ENCODE data around the gene KRT20.
A peak's percentile ranks its signal among the peaks of the same experiment; 100 is the strongest.
"Not testable (repeated sequence)": the region's sequence is repeated elsewhere in the genome, so short reads cannot be mapped to it uniquely, and the experiment has no call there.

The KRT20 gene, protein sequence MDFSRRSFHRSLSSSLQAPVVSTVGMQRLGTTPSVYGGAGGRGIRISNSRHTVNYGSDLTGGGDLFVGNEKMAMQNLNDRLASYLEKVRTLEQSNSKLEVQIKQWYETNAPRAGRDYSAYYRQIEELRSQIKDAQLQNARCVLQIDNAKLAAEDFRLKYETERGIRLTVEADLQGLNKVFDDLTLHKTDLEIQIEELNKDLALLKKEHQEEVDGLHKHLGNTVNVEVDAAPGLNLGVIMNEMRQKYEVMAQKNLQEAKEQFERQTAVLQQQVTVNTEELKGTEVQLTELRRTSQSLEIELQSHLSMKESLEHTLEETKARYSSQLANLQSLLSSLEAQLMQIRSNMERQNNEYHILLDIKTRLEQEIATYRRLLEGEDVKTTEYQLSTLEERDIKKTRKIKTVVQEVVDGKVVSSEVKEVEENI

DNA sequence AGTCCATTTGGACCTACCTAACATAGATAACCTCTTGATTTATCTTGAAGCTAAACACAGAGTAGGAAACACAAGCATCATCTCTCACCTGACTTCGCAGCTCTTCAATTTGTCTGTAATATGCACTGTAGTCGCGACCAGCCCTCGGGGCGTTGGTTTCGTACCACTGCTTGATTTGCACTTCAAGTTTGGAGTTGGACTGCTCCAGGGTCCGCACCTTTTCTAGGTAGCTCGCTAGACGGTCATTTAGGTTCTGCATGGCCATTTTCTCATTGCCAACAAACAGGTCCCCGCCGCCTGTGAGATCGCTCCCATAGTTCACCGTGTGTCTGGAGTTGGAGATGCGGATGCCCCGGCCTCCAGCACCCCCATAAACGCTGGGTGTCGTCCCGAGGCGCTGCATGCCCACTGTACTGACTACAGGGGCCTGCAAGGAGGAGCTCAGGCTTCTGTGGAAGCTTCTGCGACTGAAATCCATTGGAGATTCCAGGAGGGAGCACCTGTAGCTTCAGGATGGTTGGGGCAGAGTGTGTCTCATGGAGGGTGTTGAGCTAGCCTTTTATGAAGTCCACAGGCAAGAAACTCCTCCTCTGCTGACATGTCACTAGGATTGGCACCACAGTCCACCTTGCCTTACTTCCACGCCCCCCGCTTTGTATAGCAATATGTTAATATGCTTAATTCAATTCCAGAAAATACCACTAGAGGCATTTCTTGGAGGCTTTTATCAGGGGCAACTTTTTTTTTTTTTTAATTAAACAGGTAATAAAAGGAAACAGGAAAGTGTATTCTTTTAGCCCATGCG is at the start of gene KRT20:
TSS of gene KRT20 (minus strand) at position 535 of the 805 bp plus-strand sequence. CDS start at position 478, 57 bp downstream.
- DNase-seq: no peak

DNA sequence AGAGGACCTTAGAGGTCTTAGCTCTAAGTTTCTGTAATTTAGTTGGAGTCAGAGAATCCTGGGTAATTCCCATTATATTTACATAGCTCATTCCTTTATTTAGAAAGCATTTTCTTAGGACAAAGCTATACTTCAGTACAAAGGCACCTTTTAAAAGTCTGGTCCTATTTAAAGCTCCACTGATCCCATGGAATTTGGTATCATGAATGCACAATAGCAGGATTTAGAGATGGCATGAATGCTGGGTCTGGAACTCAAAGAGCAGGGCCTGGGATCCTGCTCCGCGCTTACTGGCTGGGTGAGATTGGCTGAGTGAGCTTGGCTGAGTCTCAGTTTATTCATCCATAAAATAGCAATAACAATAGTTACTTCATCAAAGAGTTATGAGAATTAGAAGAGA is 47.6 kb upstream of the KRT20 start:
- DNase-seq: no peak

DNA sequence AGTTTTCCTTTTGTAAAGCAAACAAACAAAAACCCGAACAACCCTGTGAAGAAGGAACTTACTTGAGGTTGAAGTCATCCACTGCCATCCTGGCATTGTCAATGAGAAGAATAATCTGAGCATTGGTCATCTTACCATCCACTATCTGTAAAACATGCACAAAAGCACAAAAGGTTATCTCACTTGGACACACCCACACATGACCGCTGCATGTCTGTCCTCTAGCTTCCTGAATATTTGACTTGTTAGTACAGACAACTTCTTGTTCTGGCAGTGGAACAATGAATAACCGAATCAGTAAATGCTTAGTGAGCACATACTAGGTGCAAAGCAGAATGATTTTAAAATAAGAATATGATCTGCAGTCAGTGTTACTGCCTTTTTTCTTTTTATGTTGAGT is 46.3 kb upstream of the KRT20 start:
- no peak for DNase-seq

DNA sequence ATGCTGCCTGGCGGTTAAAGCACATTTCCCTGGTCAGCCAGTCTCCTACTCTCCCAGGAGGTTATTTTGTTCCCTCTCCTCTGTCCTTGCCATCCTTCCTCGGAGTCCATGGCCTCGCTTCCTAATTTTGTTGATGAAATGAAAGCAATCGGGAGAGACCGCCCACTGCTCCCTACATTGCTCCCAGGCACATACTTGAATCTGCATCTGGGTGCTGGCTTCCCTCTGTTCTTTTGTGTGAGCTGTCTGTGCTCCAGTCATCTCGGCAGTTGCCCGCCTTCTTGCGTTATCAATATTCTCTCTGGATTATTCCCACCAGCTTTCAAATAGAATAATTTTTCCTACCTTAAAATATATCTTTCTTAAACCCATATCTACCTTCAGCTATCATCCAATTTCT is 41.3 kb upstream of the KRT20 start:
- DNase-seq: no peak

DNA sequence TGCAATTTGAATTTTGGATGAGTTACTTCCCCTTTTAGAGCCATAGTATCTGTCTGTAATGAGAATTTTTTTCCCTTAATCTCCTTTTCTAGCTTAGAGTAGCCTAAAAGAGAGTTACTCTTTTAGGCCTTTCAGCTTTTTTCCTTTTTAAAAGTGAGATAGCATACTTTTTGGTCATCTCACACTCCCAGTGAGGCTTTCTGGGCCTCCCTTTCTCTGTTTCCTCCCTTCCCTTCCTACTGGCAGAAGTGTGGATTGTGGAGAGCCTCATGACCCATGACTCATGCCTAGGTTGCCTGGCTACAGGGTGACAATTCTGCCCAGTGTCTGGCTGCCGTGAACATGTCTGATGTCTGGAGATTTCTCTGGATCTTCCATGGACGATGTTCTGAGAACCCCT is 37.2 kb upstream of the KRT20 start:
- no peak for DNase-seq

DNA sequence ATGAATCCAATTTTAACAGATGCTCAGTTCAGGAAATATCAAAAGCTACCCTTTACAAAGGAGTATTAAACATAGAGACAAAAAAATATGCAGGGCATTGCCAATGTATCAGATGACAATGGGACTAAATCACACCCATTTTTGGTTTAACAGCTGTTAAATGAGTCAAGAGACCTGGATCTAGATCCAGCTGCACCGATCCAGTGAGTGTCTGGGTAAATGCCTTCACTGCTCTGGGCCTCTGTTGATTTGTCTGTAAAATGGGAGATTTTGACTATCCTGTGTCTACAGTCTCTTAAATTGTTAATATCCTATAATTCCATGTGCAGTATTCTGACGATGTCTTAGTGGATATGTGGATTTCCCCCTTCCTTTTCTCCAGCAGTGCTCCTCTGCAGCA is 36.0 kb upstream of the KRT20 start:
- DNase-seq: no peak

DNA sequence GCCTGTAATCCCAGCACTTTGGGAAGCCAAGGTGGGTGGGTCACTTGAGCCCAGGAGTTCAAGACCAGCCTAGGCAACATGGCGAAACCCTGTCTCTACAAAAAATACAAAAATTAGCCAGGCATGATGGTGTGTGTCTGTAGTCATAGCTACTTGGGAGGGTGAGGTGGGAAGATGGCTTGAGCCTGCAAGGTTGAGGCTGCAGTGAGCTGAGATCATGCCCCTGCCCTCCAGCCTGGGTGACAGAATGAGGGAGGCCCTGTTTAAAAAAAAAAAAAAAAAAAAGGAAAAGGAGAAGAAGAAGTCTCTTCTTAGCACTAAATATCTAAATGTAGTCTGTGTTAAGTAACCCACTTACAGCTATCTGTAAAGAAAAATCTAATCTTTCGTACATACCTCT is 32.1 kb upstream of the KRT20 start:
- not testable (repeated sequence) for DNase-seq

DNA sequence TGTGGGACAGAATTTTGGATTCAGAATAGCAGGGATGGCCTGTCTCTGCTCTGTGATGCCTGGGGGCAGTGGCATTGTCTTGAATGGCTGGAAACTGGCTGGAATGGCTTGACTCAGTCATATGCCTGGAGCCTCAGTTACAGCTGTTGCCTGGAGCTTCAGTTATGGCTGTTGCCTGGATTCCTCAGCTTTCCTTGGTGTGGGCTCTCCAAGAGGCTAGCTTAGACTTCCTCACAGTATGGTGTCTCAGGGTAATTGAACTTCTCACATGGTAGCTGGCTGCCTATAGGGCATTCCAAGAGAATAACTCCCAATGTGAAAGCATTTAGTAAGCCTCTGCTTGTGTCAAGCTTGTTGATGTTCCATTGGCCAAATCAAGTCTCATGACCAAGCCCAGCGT is 31.3 kb upstream of the KRT20 start:
- DNase-seq: no peak

DNA sequence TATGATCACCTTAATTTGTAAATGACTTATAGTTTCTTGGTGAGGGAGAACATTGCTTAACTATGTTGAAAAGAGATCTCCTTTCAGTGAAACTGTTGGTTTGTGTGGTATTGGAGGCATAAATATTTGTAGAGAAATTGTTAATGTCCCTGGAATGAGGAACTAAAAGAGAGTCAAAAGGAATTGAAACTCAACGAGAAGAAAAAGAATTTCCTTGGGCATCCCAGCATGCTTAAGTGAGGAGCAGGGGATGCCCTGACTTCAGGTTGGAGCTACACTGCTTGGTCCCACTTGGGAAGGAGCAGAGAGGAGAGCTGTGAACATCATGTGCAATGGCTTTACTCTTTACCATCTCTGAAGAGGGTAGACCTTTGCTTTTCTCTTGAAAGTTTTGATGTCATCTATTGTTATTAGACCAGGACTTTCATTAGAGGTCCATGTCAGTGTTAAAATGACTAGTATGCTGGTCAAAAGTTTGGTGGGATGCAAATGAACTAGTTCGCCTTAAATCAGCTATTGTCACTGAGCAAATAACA is 30.7 kb upstream of the KRT20 start:
- no peak for DNase-seq

DNA sequence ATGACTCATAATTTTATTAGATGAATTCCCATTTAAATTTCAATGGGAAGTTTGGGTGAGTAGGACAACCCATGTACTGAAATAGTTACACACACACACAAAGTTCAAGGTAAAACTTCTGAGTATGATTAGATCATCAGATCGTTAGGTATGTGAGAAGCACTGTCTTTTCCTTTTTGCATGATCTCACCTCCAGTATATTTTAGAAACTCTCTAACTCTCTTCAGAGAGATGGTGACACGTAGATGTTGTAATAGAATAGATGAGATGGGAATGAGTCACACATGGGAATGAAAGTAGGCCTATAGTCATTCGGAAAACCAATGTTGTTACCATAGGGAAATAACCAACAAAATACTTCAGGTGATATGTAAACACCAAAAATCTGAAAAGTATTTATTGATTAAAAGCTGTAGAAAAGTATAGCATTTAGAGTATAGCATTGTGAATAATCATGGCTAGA is 30.2 kb upstream of the KRT20 start:
- DNase-seq: no peak

DNA sequence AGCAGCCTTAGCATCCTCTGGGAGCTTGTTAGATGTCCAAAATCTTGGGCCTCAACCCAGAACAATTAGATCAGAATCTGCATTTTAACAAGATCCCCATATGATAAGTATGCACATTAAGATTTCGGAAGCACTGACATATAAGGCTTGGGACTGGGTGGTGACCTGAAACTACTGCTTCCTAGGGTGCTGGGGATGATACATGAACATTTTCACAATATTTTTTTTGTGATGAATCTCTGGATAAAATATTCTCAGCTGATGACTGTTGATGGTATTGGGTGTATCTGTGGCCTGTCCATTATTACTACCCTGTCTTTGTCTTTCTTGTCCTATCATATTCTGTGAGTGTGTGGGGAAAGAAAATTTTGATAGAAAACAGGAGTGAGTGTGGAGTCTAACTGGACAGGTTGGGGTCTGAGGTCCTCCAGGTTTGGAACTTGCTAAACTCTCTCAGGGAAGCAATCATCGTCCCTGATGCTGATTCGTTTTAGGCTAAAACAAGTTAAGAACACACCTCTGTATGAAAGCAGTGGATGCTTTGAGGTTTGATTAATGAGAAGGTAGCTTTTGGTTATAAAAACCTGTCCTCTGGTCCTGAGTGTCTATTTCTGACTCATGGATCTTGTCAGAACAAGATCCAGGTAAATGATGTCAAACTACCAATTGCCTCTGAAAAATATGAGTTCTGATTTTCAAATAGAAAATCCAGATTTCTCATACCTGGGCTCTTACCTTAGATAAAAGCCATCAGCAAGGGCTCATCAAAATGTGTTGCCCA is 29.2 kb upstream of the KRT20 start:
- DNase-seq: no peak

DNA sequence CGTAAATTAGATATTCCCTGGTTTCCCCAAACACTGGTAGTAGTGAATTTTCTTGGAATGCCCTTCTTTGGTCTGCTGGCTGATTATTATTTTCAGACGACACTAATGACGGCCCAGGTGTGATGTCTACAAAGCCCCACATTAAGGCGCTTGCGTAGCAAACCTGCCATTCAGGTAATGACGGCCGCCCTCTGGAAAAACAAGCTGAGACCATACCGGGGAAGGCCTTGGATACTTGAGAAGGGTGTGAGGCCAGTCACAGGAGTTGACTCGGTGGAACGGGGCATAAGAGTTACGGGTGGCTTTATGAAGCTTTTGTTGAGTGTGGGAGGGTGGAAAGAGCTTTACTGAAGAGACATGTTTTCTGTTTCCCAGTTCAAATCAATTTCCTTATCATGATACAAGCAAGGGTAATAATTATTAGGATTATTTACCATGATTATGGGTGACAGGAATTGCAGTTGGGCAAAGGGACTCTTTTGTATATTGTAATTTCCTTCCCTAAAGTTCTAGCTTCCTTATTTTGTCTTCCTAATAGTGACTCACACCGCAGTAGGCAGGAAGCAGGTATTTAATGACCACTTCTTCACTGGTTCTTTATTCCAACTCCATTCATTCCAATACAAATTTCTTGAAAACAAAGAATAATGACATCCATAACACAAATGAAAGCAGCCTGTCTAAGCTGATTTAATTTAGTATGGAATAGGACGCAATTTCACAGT is 27.6 kb upstream of the KRT20 start:
- no peak for DNase-seq

DNA sequence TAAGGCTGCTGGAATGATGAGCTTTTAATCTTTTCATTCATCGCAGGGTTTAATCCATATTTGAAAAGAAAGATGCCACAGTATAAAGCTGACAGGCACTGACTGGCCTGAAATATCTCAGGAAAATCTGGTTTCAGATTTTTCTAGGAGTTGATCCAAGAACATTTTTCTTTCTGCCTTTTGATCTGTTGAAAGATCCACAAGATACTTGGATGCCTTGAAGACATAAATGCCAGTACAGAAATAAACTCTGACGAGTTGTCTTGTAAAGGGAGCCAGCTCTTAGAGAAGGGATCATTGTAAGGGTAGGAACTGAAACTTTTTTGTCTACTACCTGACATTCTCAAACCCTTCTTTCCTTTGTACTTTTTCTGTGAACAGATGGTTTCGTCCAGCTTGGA is 25.4 kb upstream of the KRT20 start:
- no peak for DNase-seq

DNA sequence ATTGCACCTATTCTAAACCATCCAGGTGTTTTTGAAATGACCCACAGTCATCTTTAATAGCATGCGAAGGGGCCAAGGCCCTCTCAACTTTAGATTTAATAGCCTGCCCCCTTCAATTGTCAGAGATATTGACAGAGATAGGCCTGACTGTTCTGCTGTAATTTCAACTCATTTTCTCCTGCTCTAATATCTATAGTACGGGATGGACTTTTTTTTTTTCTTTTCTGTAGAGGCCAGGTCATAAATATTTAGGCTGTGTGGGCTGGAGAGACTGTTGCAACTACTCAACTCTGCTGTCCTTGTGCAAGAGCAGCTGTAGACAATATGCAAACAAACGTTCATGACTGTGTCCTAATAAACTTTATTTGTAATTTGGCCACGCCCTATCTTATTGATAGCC is 24.7 kb upstream of the KRT20 start:
- DNase-seq: no peak

DNA sequence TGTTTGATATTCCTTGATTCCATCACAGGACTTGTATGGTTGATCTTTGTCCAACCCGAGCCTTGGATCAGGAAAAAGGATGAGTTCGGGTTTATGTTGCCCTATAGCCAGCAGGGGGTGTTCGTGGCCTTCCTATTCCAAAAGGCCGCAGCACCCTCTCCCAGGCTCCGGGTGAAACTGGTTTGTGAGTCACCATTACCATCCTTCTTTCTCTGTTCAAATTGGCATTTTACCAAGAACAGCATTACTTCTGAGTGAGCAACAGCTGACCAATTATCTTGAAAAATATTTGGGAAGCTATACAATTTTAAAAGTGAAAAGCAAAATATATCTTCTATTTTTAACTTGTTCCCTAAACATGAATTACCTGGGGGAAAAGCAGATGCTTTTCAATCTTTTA is 24.3 kb upstream of the KRT20 start:
- peak; percentile 81 for DNase-seq

DNA sequence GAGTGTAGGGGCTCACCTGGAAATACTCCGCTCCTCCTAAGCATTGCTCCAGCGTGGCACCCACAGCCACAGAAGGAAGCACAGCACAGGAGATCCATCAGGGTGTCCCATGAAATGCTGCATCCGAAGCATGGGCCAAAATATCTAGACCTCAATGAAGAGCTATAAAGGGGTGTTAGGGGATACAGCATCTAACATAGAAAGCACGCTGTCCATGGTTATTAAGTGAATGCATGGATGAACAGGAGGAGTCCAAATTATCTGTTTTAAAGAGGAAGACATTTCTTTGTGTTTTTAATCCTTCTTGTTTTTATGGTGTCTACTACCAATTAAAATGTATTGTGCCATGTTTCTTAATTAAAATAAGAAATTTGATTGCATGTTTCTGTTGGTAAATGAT is 21.6 kb upstream of the KRT20 start:
- DNase-seq: no peak

DNA sequence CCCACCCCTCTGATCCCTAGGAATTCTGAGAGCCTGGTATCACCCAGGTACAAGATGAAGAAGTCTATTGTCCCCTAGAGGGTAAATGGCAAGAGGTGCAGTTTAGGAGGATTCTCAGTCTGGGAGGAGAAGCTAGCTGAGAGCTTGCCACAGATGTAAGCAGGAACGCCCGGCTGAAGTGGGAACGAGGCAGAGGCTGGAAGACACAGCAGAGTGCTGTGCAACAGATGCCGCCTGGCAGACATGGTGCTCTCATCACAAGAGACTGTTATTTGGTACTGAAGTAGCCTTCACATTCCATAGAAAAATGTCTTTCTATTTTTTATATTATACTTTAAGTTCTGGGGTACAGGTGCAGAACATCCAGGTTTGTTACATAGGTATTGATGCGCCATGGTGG is 20.3 kb upstream of the KRT20 start:
- DNase-seq: no peak

DNA sequence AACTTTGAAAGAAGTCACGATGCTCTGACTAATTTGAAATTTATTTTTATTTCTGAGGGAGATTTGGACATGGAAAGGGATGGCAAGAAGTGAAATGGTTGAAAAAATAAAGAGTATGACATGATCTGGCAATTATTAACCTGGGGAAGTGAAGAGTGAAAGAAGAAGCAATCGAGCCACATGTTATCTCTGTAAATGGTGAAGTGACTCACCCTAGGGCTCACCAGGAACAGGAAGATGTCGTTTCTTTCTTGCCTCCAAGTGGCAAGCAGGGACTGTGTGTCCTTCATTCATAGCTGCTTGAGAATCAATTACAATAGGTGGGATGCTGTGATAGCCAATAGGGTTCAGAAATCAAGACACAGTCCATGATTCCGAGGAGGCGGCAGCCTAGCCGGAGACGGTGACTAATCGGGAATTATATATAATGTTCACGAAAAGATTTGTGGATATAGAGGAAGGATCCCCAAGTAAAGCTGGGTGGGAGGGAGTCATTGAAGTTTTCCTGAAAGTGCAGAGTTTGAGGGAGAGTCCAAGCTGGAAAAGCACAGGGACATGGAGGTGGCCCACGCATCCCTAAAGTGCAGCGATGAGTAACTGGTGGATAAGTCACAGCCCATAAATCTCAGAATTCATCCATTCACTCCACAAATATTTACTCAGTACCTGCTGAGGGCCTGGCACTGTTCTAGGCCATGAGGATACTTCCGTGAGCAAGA is 18.2 kb upstream of the KRT20 start:
- no peak for DNase-seq

DNA sequence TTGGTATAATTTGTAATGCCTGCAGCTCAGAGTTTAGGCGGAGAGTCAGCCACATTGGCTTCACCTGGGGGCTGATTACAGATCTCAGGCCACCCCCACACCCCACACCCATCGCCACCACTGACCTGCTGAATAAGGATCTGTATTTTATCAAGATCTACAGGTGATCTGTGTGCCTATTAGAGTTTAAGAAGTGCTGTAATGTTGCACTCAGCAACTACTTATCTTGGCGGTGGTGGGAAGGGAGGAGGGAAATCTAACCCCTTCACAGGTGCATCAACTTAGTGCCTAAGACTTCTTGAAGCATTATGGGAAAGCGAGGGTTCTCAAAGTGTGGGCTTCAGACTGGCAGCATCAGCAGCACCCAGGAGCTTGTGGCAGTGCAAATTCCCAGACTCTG is 17.5 kb upstream of the KRT20 start:
- DNase-seq: no peak

DNA sequence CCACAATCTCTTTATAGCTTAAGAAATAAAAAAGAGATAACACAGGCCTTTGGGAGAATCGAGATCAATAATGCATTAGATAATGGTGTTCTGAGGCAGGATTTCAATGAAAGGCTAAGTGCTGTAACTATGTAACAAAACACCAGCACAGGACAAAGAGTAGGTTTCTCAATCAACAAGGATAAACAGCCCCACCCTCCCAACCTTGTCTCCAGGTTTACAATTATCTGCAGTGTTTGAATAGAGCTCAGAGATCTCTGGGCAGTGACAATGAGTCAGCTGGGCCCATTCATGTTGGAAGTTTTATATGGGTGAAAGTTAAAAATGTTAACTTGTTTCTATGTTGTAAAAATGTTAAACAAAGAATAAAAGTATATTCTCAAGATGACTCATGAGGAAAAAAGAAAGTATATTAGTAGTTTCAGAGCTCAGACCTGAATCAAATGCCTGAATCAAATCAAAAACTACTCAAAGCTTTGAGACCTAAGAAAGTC is 17.0 kb upstream of the KRT20 start:
- DNase-seq: peak; percentile 60

DNA sequence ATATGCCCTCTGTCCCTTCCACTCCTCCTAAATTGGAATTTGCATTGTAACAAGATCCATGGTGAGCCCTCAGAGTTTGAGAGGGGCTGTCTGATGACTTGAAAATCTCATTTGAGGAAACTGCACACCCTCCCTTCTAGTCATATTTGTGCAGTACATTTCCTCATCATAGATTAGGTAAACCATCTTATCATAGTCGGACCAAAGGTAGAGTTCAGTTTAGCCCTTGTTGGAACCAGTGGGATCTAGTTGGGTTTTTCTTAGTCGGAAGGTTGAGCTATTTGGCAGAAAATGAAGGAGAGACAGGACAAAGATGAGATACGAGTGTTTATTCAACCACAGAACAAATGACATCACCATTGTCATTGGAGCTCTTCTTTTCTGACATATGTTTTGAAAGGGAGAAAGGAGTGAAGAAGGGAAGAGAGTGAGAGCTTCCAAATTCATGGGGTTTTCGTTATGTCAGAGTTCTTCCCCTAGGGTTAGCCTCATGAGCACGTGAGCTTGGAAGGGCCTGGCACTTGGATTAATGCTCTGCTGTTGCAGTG is 15.8 kb upstream of the KRT20 start:
- no peak for DNase-seq
